GM12892 (cell line): ENCODE data around the gene DLGAP1.

ENCODE experiments used
- POLR2A ChIP-seq: IDR thresholded peaks from 2 replicates; pipeline ENCODE4 v1.6.1; 2011; ENCODE audit warnings: low read depth, low read length, control low read depth
- POLR2AphosphoS5 ChIP-seq: IDR thresholded peaks from 2 replicates; pipeline ENCODE4 v1.6.1; 2011; ENCODE audit warnings: low read depth, low read length, control low read depth

GRCh38 chr18:4096486-4096885 lies 358.6 kb downstream of the DLGAP1 start:
- TF ChIP-seq POLR2A = no peak
- TF ChIP-seq POLR2AphosphoS5 = no peak
